Heart left ventricle (tissue), 13 donors: ENCODE data around the gene ST6GALNAC1.

Experiments
- POLR2A ChIP-seq, 2 donors: fragments of 450-650 bp; IDR thresholded peaks; one replicate each; pipeline ENCODE4 v1.6.1; 2017; ENCODE audit warnings: antibody characterized with exemption in 2 of 2, mild to moderate bottlenecking in 2 of 2, moderate library complexity in 2 of 2
- TF ChIP-seq, protein P1 (sequence below), 12 donors: fragments of 200-600 bp; sonication (generic) in 4 of 12; IDR thresholded peaks; one replicate each; pipeline versions ENCODE4 v1.5.0 to v1.8.0; 2018 to 2022; ENCODE audit warnings: antibody characterized with exemption in 12 of 12, mild to moderate bottlenecking in 5 of 12
- donor health status: ischemic (EF 13 %, LVEDD 7.1; RV severe dilation, severe dysfunction).
- donor health status: DM: no; HTN: yes; CAD: no.
- donor health status: DM: no; HTN: no; CAD: no.
- donor health status: ischemic (EF 25% LVEDD 6.9; RV normal size, moderate dysfunction).
- donor health status: ischemic (EF 25% LVEDD 5.7; RV mildly dilated, moderate dysfunction).
- donor health status: ischemic (EF 35%, LVEDD 5.7; RV mildly dilated, moderate dysfunction).
- donor health status: nonischemic (EF 11% LVEDD 7.7; RV severe dilation, severe dysfunction).
- donor health status: DM: yes; HTN: yes; CAD: no.
- donor health status: PGD.
- donor health status: ischemic (EF 29% LVEDD 5.4; RV normal size, mild dysfunction).
- donor health status: nonischemic (EF 23%, LVEDD 6.1; RV moderate dilation, normal function).

DNA sequence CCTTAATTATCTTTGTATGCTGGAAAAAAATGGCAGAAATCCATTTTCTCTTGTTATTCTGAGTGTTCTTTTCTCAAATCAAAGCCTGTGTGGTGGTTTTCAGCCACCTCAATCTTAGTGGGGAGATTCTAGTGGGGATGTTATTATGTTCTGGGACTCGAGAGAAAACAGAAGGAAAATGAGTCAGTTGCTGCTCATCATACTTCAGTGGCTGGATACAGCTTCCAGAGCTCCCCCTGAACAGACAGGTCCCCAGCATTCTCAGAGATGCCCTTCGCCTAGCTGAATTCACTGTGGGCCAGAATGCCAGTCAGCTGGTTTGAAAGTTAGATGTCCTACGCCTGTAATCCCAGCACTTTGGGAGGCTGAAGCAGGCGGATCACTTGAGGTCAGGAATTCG lies 8.5 kb downstream of the ST6GALNAC1 start:
- no peak for TF ChIP-seq POLR2A (IDR thresholded peaks at IDR 0.05)
- TF ChIP-seq, protein P1, sequence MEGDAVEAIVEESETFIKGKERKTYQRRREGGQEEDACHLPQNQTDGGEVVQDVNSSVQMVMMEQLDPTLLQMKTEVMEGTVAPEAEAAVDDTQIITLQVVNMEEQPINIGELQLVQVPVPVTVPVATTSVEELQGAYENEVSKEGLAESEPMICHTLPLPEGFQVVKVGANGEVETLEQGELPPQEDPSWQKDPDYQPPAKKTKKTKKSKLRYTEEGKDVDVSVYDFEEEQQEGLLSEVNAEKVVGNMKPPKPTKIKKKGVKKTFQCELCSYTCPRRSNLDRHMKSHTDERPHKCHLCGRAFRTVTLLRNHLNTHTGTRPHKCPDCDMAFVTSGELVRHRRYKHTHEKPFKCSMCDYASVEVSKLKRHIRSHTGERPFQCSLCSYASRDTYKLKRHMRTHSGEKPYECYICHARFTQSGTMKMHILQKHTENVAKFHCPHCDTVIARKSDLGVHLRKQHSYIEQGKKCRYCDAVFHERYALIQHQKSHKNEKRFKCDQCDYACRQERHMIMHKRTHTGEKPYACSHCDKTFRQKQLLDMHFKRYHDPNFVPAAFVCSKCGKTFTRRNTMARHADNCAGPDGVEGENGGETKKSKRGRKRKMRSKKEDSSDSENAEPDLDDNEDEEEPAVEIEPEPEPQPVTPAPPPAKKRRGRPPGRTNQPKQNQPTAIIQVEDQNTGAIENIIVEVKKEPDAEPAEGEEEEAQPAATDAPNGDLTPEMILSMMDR (IDR thresholded peaks at IDR 0.05) = no peak
